ENCODE results near the gene LAMA5.

DNA sequence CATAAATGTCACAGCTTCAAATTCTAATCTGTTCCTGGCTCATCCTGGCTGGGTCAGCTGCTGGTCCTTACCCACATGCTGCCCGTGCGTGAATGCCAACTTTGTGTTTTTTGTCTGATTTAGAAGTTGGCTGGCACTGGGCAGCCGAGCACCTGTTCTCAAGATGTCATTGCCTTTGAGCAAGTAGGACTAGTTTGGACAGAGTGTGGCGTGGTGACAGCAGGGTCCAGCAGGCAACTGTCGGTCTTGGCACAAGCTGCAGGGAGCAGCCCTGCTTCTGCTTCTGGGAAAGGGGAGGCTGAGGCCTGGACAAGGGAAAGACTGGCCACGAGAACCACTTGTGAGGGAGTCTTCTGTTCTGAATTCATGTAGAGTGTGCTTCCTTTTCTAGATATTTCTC is 90.7 kb downstream of the LAMA5 start:
- TF ChIP-seq CTCF (IDR thresholded peaks at IDR 0.05), result no peak
- no peak for TF ChIP-seq POLR2A (IDR thresholded peaks at IDR 0.05)

All from thyroid gland (tissue), 4 donors.